HepG2 (cell line): Measurements from ENCODE around the gene KMT2B. TPM values are rescaled to one million over a fixed set of nuclear protein-coding genes. Genes with fewer than 3 reads are reported as not detected.

ENCODE experiments used
- ATAC-seq: fragments of 200-7000 bp; cut with Tn5 transposase; 3 replicates; pipeline ENCODE4 v1.9.1; 2020; ENCODE audit warnings: mild to moderate bottlenecking, moderate library complexity
- BruUV-seq: library from RNA; stranded (reverse); fragments of 400-500 nt; replicated peaks from 2 replicates; lab custom pipeline; 2021; lab: Mats Ljungman, UMichigan
- CTCF ChIA-PET: fragments of 300-600 bp; formaldehyde crosslinking; extraction: SDS; loops from one replicate; lab custom pipeline; 2021; ENCODE audit warnings: low total read pairs, inconsistent platforms, low intra/inter-chr PET ratio; lab: Yijun Ruan, JAX
- POLR2A ChIA-PET: fragments of 350-600 bp; sonication (Branson Sonifier 250); formaldehyde crosslinking; loops from one replicate; lab custom pipeline; 2020; ENCODE audit warnings: antibody characterized with exemption, inconsistent platforms; lab: Yijun Ruan, JAX
- DNase-seq: peaks from one replicate; pipeline ENCODE4 v3.0.0-alpha.2; 2015; ENCODE audit warnings: low spot score
- FAIRE-seq: peaks from 3 replicates; lab custom pipeline; 2011; peaks lifted over from hg19 to GRCh38; lab: Jason Lieb, UNC
- H2AFZ ChIP-seq: one replicate; pipeline ENCODE4 v1.6.1; 2011; ENCODE audit warnings: low read length, inconsistent platforms
- H3K27ac ChIP-seq: fragments of 300-600 bp; 3 replicates; pipeline ENCODE4 v1.8.0; 2011; ENCODE audit warnings: mixed run types, mild to moderate bottlenecking, mixed read lengths, low read length, inconsistent platforms; ENCODE audit not compliant: insufficient read depth; ENCODE audit errors: extremely low read length
- H3K27me3 ChIP-seq, 2 experiments: fragments of 200-600 bp in 1 of 2; 2 replicates in 1 of 2; 3 replicates in 1 of 2; pipeline versions ENCODE4 v1.6.0 to v1.8.0; 2011; ENCODE audit warnings: low read length in 2 of 2, mild to moderate bottlenecking in 2 of 2, moderate library complexity in 2 of 2, inconsistent platforms in 1 of 2; ENCODE audit not compliant: insufficient read depth in 2 of 2, control insufficient read depth in 1 of 2
- H3K36me3 ChIP-seq, 2 experiments: fragments of 200-600 bp in 1 of 2; replicated peaks in 1 of 2; 2 replicates in 1 of 2; 3 replicates in 1 of 2; pipeline versions ENCODE4 v1.5.1 to v1.8.0; 2011; ENCODE audit warnings: low read length in 2 of 2, inconsistent platforms in 1 of 2; ENCODE audit not compliant: insufficient read depth in 2 of 2, control insufficient read depth in 1 of 2
- H3K4me1 ChIP-seq: 2 replicates; pipeline ENCODE4 v1.5.1; 2012; ENCODE audit warnings: low read length, inconsistent platforms; ENCODE audit not compliant: insufficient read depth
- H3K4me2 ChIP-seq: 2 replicates; pipeline ENCODE4 v1.6.0; 2011; ENCODE audit warnings: low read depth, low read length, inconsistent platforms
- H3K4me3 ChIP-seq, 3 experiments: fragments of 200-600 bp in 1 of 3; sonication (generic), shearing (Covaris generic) in 1 of 3; replicated peaks in 1 of 3; 2 replicates each; pipeline ENCODE4 v1.5.1; 2011 to 2016; ENCODE audit warnings: low read length in 3 of 3, inconsistent platforms in 2 of 3, low read depth in 2 of 3, mild to moderate bottlenecking in 2 of 3, control low read depth in 1 of 3, mixed read lengths in 1 of 3; ENCODE audit not compliant: insufficient read depth in 1 of 3
- H3K79me2 ChIP-seq: one replicate; pipeline ENCODE4 v1.6.1; 2011; ENCODE audit warnings: low read length, inconsistent platforms; ENCODE audit not compliant: insufficient read depth
- H3K9ac ChIP-seq: 2 replicates; pipeline ENCODE4 v1.6.0; 2011; ENCODE audit warnings: mild to moderate bottlenecking, low read depth, low read length, inconsistent platforms; ENCODE audit not compliant: insufficient read depth
- H3K9me3 ChIP-seq: 2 replicates; pipeline ENCODE4 v1.5.1; 2012; ENCODE audit warnings: mild to moderate bottlenecking, low read length
- H4K20me1 ChIP-seq: 2 replicates; pipeline ENCODE4 v1.6.0; 2011; ENCODE audit warnings: inconsistent platforms, mild to moderate bottlenecking, low read length, moderate library complexity; ENCODE audit not compliant: insufficient read depth
- AGO2 ChIP-seq: fragments of 200-400 bp; formaldehyde crosslinking; optimal IDR thresholded peaks from 2 replicates; pipeline ENCODE3; 2017; ENCODE audit warnings: mild to moderate bottlenecking, low read depth, low read length, moderate library complexity
- CAMTA2 ChIP-seq: sonication (generic); formaldehyde crosslinking; IDR thresholded peaks from 2 replicates; pipeline ENCODE4 v1.4.0; 2020; ENCODE audit warnings: mild to moderate bottlenecking, missing genetic modification reagents, borderline replicate concordance
- KLF13 ChIP-seq: sonication (generic); formaldehyde crosslinking; IDR thresholded peaks from 2 replicates; pipeline ENCODE4 v1.4.0; 2020; ENCODE audit warnings: mild to moderate bottlenecking, missing genetic modification reagents
- MTERF4 ChIP-seq: sonication (generic); formaldehyde crosslinking; IDR thresholded peaks from 2 replicates; pipeline ENCODE4 v1.8.0; 2023; ENCODE audit warnings: mild to moderate bottlenecking, missing genetic modification reagents
- NR0B2 ChIP-seq: sonication (generic); formaldehyde crosslinking; IDR thresholded peaks from 2 replicates; pipeline ENCODE4 v1.4.0; 2020; ENCODE audit warnings: mild to moderate bottlenecking, missing genetic modification reagents
- POLR2AphosphoS5 ChIP-seq: IDR thresholded peaks from 2 replicates; pipeline ENCODE4 v1.6.1; 2012; ENCODE audit warnings: low read depth, low read length
- RAD51 ChIP-seq: fragments of 450-650 bp; IDR thresholded peaks from 2 replicates; pipeline ENCODE4 v1.6.1; 2016; ENCODE audit warnings: borderline replicate concordance
- TCF12 ChIP-seq, 2 experiments: fragments of 450-650 bp in 1 of 2; sonication (generic) in 1 of 2; formaldehyde crosslinking in 1 of 2; IDR thresholded peaks; 2 replicates each; pipeline versions ENCODE4 v1.6.1 to v1.8.0; 2017 to 2022; ENCODE audit warnings: antibody characterized with exemption in 1 of 2, mild to moderate bottlenecking in 1 of 2, missing genetic modification reagents in 1 of 2, moderate library complexity in 1 of 2
- TIGD3 ChIP-seq: sonication (generic); formaldehyde crosslinking; IDR thresholded peaks from 2 replicates; pipeline ENCODE4 v1.5.1; 2020; ENCODE audit warnings: mild to moderate bottlenecking, missing genetic modification reagents, borderline replicate concordance
- XRCC5 ChIP-seq: fragments of 200-400 bp; formaldehyde crosslinking; optimal IDR thresholded peaks from 2 replicates; pipeline ENCODE3; 2017; ENCODE audit warnings: mild to moderate bottlenecking, low read length
- ZBTB42 ChIP-seq: sonication (generic); formaldehyde crosslinking; IDR thresholded peaks from 2 replicates; pipeline ENCODE4 v1.5.0; 2020; ENCODE audit warnings: mild to moderate bottlenecking, missing genetic modification reagents
- ZFP1 ChIP-seq: IDR thresholded peaks from 2 replicates; pipeline ENCODE4 v1.6.1; 2016
- ZIK1 ChIP-seq: sonication (generic); formaldehyde crosslinking; IDR thresholded peaks from 2 replicates; pipeline ENCODE4 v1.5.0; 2020; ENCODE audit warnings: mild to moderate bottlenecking, low read depth, missing genetic modification reagents, borderline replicate concordance
- ZNF10 ChIP-seq: sonication (generic); formaldehyde crosslinking; IDR thresholded peaks from 2 replicates; pipeline ENCODE4 v1.4.0; 2020; ENCODE audit warnings: mild to moderate bottlenecking, low read depth, missing genetic modification reagents, borderline replicate concordance
- ZNF460 ChIP-seq: sonication (generic); formaldehyde crosslinking; IDR thresholded peaks from 2 replicates; pipeline ENCODE4 v1.5.1; 2020; ENCODE audit warnings: missing genetic modification reagents, mild to moderate bottlenecking, borderline replicate concordance
- ZNF691 ChIP-seq: sonication (generic); formaldehyde crosslinking; IDR thresholded peaks from 2 replicates; pipeline ENCODE4 v1.4.0; 2020; ENCODE audit warnings: missing genetic modification reagents, low read depth, mild to moderate bottlenecking, borderline replicate concordance
- ZNF761 ChIP-seq: sonication (generic); formaldehyde crosslinking; conservative IDR thresholded peaks from 2 replicates; pipeline ENCODE4 v1.4.0; 2020; ENCODE audit warnings: mild to moderate bottlenecking, missing genetic modification reagents
- WGBS: methylation state at CpG from one replicate; pipeline ENCODE4 v1.1.6; 2017; ENCODE audit warnings: low lambda C conversion rate; 5-methylcytosine and 5-hydroxymethylcytosine counted together
- in situ Hi-C: cut with HindIII; loops from 2 replicates; pipeline ENCODE4 v1.10.0; 2017; ENCODE audit warnings: low pct_unique_long_range_greater_than_20kb; ENCODE audit not compliant: extremely low pct_ligation_motif_present
- intact Hi-C: fragments of 100-400 bp; cut with micrococcal nuclease; formaldehyde crosslinking; loops from one replicate; pipeline ENCODE4 v1.10.0; 2022; ENCODE audit not compliant: unreplicated experiment
- polyA plus RNA-seq, 8 experiments: library from polyadenylated mRNA; depleted of rRNA in 3 of 8; stranded (reverse) in 7 of 8; unstranded in 1 of 8; fragments of >200 nt; fragmentation: Illumina TruSeq in 4 of 8; extraction: Trizol in 4 of 8; gene quantifications; 2 replicates each; pipeline versions ENCODE4 v1.2.1 to v1.2.3, GENCODE V29; 2011 to 2016; ENCODE audit warnings: low read depth in 4 of 8, missing spikeins in 1 of 8, mixed read lengths in 1 of 8; ENCODE audit not compliant: insufficient read depth in 1 of 8
- total RNA-seq, 5 experiments: library from RNA; depleted of rRNA; stranded (reverse); fragments of >200 nt; fragmentation: Illumina TruSeq; extraction: Trizol; gene quantifications; 2 replicates each; pipeline ENCODE4 v1.2.3, GENCODE V29; 2016; ENCODE audit warnings: low read depth in 1 of 5
- TF ChIP-seq, protein P1 (sequence below): sonication (generic); formaldehyde crosslinking; IDR thresholded peaks from 2 replicates; pipeline ENCODE4 v1.4.0; 2020; ENCODE audit warnings: missing genetic modification reagents

The KMT2B gene
- total and polyA plus RNA-seq, 2 of the 13 experiments (the other 11 are each of a cell fraction or from before 2014, with no cell fraction given) = 6.2 to 16.9 TPM

DNA sequence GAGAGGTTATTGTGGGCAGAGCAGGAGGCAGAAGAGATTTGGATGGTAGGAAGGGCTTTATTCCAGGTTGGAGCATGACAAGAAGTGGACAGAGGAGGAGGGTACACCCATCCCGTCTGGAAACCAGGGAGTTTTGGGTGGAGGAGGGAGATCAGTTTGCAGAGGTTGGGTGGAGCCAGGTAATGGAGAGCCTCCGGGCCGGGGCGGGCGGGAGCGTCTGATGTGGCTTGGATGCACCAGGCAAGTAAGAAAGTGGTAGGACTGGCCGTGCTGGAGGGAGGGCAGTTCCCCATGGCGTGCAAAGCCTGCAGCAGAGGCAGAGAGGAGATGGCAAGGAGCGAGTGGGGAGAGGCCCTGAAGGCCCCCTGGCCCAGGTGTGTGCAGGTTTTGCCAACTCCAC lies 13.6 kb downstream of the KMT2B start:
- ChIA-PET POLR2A (interaction anchor here (1.3 to 3.6 kb wide), 2 partner anchors 9 to 12 kb away, joined by 4 to 11 read pairs; no protein-coding TSS in a partner anchor), CTCF (no interaction called here)
- in situ Hi-C loops = no loop called here
- no peaks in the 10 kb centered on the region for H3K9me3 ChIP-seq
- TF ChIP-seq NR0B2 (CRISPR knock-in tag) (no peak), MTERF4 (no peak), ZFP1 (CRISPR knock-in tag) (no peak), TCF12 (IDR thresholded peaks at IDR 0.05) (no peak), TCF12 (CRISPR knock-in tag; IDR thresholded peaks at IDR 0.05) (no peak), ZNF691 (CRISPR knock-in tag) (no peak), ZNF10 (no peak), ZNF761 (CRISPR knock-in tag) (no peak), ZBTB42 (CRISPR knock-in tag) (no peak), AGO2 (no peak), RAD51 (no peak), KLF13 (CRISPR knock-in tag) (no peak), ZIK1 (CRISPR knock-in tag) (no peak), POLR2AphosphoS5 (no peak), TIGD3 (CRISPR knock-in tag) (no peak), CAMTA2 (CRISPR knock-in tag) (no peak), ZNF460 (CRISPR knock-in tag) (no peak), XRCC5 (no peak)
- TF ChIP-seq, protein P1, sequence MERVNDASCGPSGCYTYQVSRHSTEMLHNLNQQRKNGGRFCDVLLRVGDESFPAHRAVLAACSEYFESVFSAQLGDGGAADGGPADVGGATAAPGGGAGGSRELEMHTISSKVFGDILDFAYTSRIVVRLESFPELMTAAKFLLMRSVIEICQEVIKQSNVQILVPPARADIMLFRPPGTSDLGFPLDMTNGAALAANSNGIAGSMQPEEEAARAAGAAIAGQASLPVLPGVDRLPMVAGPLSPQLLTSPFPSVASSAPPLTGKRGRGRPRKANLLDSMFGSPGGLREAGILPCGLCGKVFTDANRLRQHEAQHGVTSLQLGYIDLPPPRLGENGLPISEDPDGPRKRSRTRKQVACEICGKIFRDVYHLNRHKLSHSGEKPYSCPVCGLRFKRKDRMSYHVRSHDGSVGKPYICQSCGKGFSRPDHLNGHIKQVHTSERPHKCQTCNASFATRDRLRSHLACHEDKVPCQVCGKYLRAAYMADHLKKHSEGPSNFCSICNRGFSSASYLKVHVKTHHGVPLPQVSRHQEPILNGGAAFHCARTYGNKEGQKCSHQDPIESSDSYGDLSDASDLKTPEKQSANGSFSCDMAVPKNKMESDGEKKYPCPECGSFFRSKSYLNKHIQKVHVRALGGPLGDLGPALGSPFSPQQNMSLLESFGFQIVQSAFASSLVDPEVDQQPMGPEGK (CRISPR knock-in tag) = no peak
- no peaks in the 10 kb centered on the region for H3K79me2 ChIP-seq
- DNase-seq = no peak
- no peak for FAIRE-seq
- intact Hi-C loops = no loop called here
- H4K20me1 ChIP-seq = no peaks in the 10 kb centered on the region
- no peak overlapping the region for H3K4me3 ChIP-seq
- no peak overlapping the region for H3K4me2 ChIP-seq
- no TSS peak for BruUV-seq
- peaks cover 50 to 91% of the 10 kb centered on the region in 2 experiments; a peak in 4 of 5 replicates for H3K36me3 ChIP-seq
- H3K27me3 ChIP-seq = no peaks in the 10 kb centered on the region
- H3K9ac ChIP-seq = no peak overlapping the region
- WGBS = 94% methylated on average over 9 of the region's 9 CpGs
- no peaks in the 10 kb centered on the region for H3K4me1 ChIP-seq
- no peak overlapping the region for H3K27ac ChIP-seq
- no peak for ATAC-seq
- H2AFZ ChIP-seq = no peak overlapping the region
